A549 (cell line): ENCODE measurements around the gene DSTN.

Experiments used
- CHD4 ChIP-seq: fragments of 200-600 bp; sonication (generic); IDR thresholded peaks from 2 replicates; pipeline ENCODE4 v1.6.1; 2016; ENCODE audit warnings: antibody characterized with exemption, mild to moderate bottlenecking, borderline replicate concordance
- POLR2A ChIP-seq: IDR thresholded peaks from 2 replicates; pipeline ENCODE4 v1.6.1; 2012; ENCODE audit warnings: mild to moderate bottlenecking, low read length

GRCh38 chr20:17640875-17641378, 71.1 kb downstream of the DSTN start:
- TF ChIP-seq CHD4 (no peak), POLR2A (no peak)
